DOHH2 (cell line): Measurements from ENCODE around the gene PPL.

ENCODE experiments used
- H3F3A ChIP-seq: fragments of 200-600 bp; sonication (generic), shearing (Covaris generic); 2 replicates; pipeline ENCODE4 v1.6.0; 2016; ENCODE audit warnings: antibody characterized with exemption, mild to moderate bottlenecking; ENCODE audit not compliant: control insufficient read depth, insufficient read depth
- H3K27ac ChIP-seq: fragments of 200-600 bp; sonication (generic); 2 replicates; pipeline ENCODE4 v1.5.1; 2014; ENCODE audit warnings: low read depth, mild to moderate bottlenecking, low read length, moderate library complexity
- H3K27me3 ChIP-seq: fragments of 200-600 bp; sonication (generic); 2 replicates; pipeline ENCODE4 v1.6.1; 2014; ENCODE audit warnings: mild to moderate bottlenecking, low read length, mixed read lengths; ENCODE audit not compliant: control insufficient read depth
- H3K36me3 ChIP-seq: fragments of 200-600 bp; sonication (generic); 2 replicates; pipeline ENCODE4 v1.6.1; 2014; ENCODE audit warnings: mild to moderate bottlenecking, low read length, moderate library complexity, mixed read lengths; ENCODE audit not compliant: control insufficient read depth
- H3K4me1 ChIP-seq: fragments of 200-600 bp; sonication (generic); 2 replicates; pipeline ENCODE4 v1.6.1; 2014; ENCODE audit warnings: mild to moderate bottlenecking, low read length, mixed read lengths; ENCODE audit not compliant: control insufficient read depth
- H3K4me2 ChIP-seq: fragments of 200-600 bp; sonication (generic); 2 replicates; pipeline ENCODE4 v1.6.0; 2014; ENCODE audit warnings: mild to moderate bottlenecking, low read length, moderate library complexity
- H3K4me3 ChIP-seq: fragments of 200-600 bp; sonication (generic); 2 replicates; pipeline ENCODE4 v1.5.1; 2014; ENCODE audit warnings: mild to moderate bottlenecking, low read length, mixed read lengths
- H3K79me2 ChIP-seq: fragments of 200-600 bp; sonication (generic); 2 replicates; pipeline ENCODE4 v1.6.1; 2014; ENCODE audit warnings: mild to moderate bottlenecking, low read length, mixed read lengths; ENCODE audit not compliant: control insufficient read depth
- H3K9me2 ChIP-seq: fragments of 200-600 bp; sonication (generic); replicated peaks from 2 replicates; pipeline ENCODE4 v1.6.1; 2014; ENCODE audit warnings: mild to moderate bottlenecking, low read length, mixed read lengths; ENCODE audit not compliant: control insufficient read depth
- H3K9me3 ChIP-seq: fragments of 200-600 bp; sonication (generic); 2 replicates; pipeline ENCODE4 v1.6.1; 2014; ENCODE audit warnings: antibody characterized with exemption, low read length, mixed read lengths; ENCODE audit not compliant: control insufficient read depth, insufficient read depth
- H4K20me1 ChIP-seq: fragments of 200-600 bp; sonication (generic); 2 replicates; pipeline ENCODE4 v1.6.0; 2014; ENCODE audit warnings: low read depth, mild to moderate bottlenecking, antibody characterized with exemption, low read length, moderate library complexity; ENCODE audit not compliant: control insufficient read depth, insufficient read depth
- CTCF ChIP-seq: fragments of 200-600 bp; sonication (generic); IDR thresholded peaks from one replicate; pipeline ENCODE4 v1.5.1; 2014; ENCODE audit warnings: antibody characterized with exemption, mild to moderate bottlenecking, low read depth, low read length; ENCODE audit not compliant: poor library complexity, severe bottlenecking
- EZH2phosphoT487 ChIP-seq: fragments of 200-600 bp; sonication (generic); IDR thresholded peaks from 2 replicates; pipeline ENCODE4 v1.6.1; 2017; ENCODE audit warnings: borderline replicate concordance, mild to moderate bottlenecking, antibody characterized with exemption, low read length, moderate library complexity, mixed read lengths

PPL gene

GRCh38 chr16:4924593-4925292 is 12.2 kb downstream of the PPL start:
- Histone ChIP-seq H3K79me2 (no peaks in the 10 kb centered on the region), H3K4me1 (no peaks in the 10 kb centered on the region), H3K27ac (no peak overlapping the region), H4K20me1 (no peaks in the 10 kb centered on the region), H3F3A (no peaks in the 10 kb centered on the region), H3K36me3 (no peaks in the 10 kb centered on the region), H3K27me3 (no peaks in the 10 kb centered on the region), H3K9me2 (no peaks in the 10 kb centered on the region), H3K4me2 (no peak overlapping the region), H3K4me3 (no peak overlapping the region), H3K9me3 (peaks cover 14% of the 10 kb centered on the region)
- TF ChIP-seq CTCF, result no peak

- no peaks in the 10 kb centered on the region for H3K36me3 ChIP-seq
- no peaks in the 10 kb centered on the region for H4K20me1 ChIP-seq
- H3K9me2 ChIP-seq, result no peaks in the 10 kb centered on the region
- no peaks in the 10 kb centered on the region for H3K4me1 ChIP-seq
- no peaks in the 10 kb centered on the region for H3F3A ChIP-seq
- peaks cover 14% of the 10 kb centered on the region for H3K9me3 ChIP-seq
- H3K79me2 ChIP-seq, result no peaks in the 10 kb centered on the region
- H3K27me3 ChIP-seq, result no peaks in the 10 kb centered on the region
- TF ChIP-seq CTCF, result no peak
- TF ChIP-seq EZH2phosphoT487, result no peak
- H3K4me2 ChIP-seq, result no peak overlapping the region
- no peak overlapping the region for H3K4me3 ChIP-seq
- H3K27ac ChIP-seq, result no peak overlapping the region
Measured at GRCh38 chr16:4923853-4924252, 13.1 kb downstream of the PPL start.

- no peaks in the 10 kb centered on the region for H3F3A ChIP-seq
- no peaks in the 10 kb centered on the region for H3K27me3 ChIP-seq
- no peaks in the 10 kb centered on the region for H3K4me1 ChIP-seq
- no peaks in the 10 kb centered on the region for H4K20me1 ChIP-seq
- TF ChIP-seq CTCF (no peak), EZH2phosphoT487 (no peak)
- H3K9me2 ChIP-seq, result no peaks in the 10 kb centered on the region
- H3K36me3 ChIP-seq, result no peaks in the 10 kb centered on the region
- H3K4me2 ChIP-seq, result no peak overlapping the region
- peaks cover 14% of the 10 kb centered on the region for H3K9me3 ChIP-seq
- no peaks in the 10 kb centered on the region for H3K79me2 ChIP-seq
- no peak overlapping the region for H3K4me3 ChIP-seq
- H3K27ac ChIP-seq, result no peak overlapping the region
Measured at GRCh38 chr16:4922721-4923342, 14.1 kb downstream of the PPL start.
